Neural crest cell (in vitro differentiated cells): ENCODE measurements around the gene THBD. TPM values are rescaled to one million over a fixed set of nuclear protein-coding genes. Genes with fewer than 3 reads are reported as not detected.

Source experiments
- DNase-seq: peaks from one replicate; pipeline ENCODE4 v3.0.0; 2021; ENCODE audit warnings: low read depth, mixed read lengths, low spot score
- H3K27ac Mint-ChIP-seq: one replicate; pipeline ENCODE4 v1.8.0; 2021; ENCODE audit warnings: mild to moderate bottlenecking, mixed read lengths; ENCODE audit not compliant: unreplicated experiment
- H3K27me3 Mint-ChIP-seq: 2 replicates; pipeline ENCODE4 v1.8.0; 2021; ENCODE audit warnings: low read depth, mild to moderate bottlenecking, mixed read lengths
- H3K36me3 Mint-ChIP-seq: 2 replicates; pipeline ENCODE4 v1.8.0; 2021; ENCODE audit warnings: low read depth, mild to moderate bottlenecking, mixed read lengths
- H3K4me1 Mint-ChIP-seq: 2 replicates; pipeline ENCODE4 v1.8.0; 2021; ENCODE audit warnings: mixed read lengths
- H3K4me3 Mint-ChIP-seq: one replicate; pipeline ENCODE4 v1.8.0; 2021; ENCODE audit warnings: mild to moderate bottlenecking, mixed read lengths
- H3K9me3 Mint-ChIP-seq: 2 replicates; pipeline ENCODE4 v1.8.0; 2021; ENCODE audit warnings: mixed read lengths
- total RNA-seq: library from RNA; stranded (reverse); gene quantifications from 2 replicates; pipeline ENCODE4 v1.2.1, GENCODE V29; 2021
- TF ChIP-seq, protein P1 (sequence below): fragments of 200-600 bp; sonication (generic); conservative IDR thresholded peaks from 2 replicates; pipeline ENCODE4 v1.5.0; 2021; ENCODE audit warnings: antibody characterized with exemption, mild to moderate bottlenecking

The THBD gene
- total RNA-seq, 1 donor from 2014 or later = 0.12 TPM

GRCh38 chr20:23092384-23092756 is 42.9 kb upstream of the THBD start:
- TF ChIP-seq, protein P1, sequence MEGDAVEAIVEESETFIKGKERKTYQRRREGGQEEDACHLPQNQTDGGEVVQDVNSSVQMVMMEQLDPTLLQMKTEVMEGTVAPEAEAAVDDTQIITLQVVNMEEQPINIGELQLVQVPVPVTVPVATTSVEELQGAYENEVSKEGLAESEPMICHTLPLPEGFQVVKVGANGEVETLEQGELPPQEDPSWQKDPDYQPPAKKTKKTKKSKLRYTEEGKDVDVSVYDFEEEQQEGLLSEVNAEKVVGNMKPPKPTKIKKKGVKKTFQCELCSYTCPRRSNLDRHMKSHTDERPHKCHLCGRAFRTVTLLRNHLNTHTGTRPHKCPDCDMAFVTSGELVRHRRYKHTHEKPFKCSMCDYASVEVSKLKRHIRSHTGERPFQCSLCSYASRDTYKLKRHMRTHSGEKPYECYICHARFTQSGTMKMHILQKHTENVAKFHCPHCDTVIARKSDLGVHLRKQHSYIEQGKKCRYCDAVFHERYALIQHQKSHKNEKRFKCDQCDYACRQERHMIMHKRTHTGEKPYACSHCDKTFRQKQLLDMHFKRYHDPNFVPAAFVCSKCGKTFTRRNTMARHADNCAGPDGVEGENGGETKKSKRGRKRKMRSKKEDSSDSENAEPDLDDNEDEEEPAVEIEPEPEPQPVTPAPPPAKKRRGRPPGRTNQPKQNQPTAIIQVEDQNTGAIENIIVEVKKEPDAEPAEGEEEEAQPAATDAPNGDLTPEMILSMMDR = no peak
- Mint-ChIP-seq H3K4me1 (peaks cover 7% of the 10 kb centered on the region), H3K27ac (no peak overlapping the region), H3K36me3 (no peaks in the 10 kb centered on the region), H3K9me3 (no peaks in the 10 kb centered on the region), H3K4me3 (no peak overlapping the region), H3K27me3 (peaks cover 2% of the 10 kb centered on the region)
- no peak for DNase-seq

- no peak overlapping the region for H3K4me3 Mint-ChIP-seq
- TF ChIP-seq, protein P1 = no peak
- H3K27ac Mint-ChIP-seq = no peak overlapping the region
- no peak for DNase-seq
- H3K36me3 Mint-ChIP-seq = no peaks in the 10 kb centered on the region
- peaks cover 7% of the 10 kb centered on the region for H3K4me1 Mint-ChIP-seq
- H3K9me3 Mint-ChIP-seq = no peaks in the 10 kb centered on the region
- peaks cover 2% of the 10 kb centered on the region for H3K27me3 Mint-ChIP-seq
Observed at GRCh38 chr20:23091721-23092383, 42.4 kb upstream of the THBD start.

DNA sequence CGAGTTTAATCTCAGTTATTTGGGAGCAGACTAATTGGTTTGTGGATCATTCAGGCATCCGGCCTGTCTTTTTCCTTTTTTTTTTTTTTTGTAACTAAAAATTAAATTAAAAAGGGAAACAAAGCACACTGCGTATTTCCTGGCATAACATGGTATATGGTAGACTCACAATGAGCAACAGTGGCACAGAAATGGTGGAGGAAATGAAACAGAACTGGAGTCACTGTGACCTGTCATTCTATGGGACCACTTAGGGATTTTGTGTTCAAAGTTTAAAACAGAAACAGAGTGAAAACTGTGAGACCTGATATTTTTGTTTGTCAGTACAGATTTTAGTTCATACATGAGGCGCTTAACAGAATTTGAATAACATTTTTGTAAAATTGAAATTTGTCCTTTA is 41.4 kb upstream of the THBD start:
- peaks cover 15% of the 10 kb centered on the region for H3K4me1 Mint-ChIP-seq
- H3K4me3 Mint-ChIP-seq = no peak overlapping the region
- no peak for DNase-seq
- H3K9me3 Mint-ChIP-seq = no peaks in the 10 kb centered on the region
- peaks cover 2% of the 10 kb centered on the region for H3K27me3 Mint-ChIP-seq
- H3K27ac Mint-ChIP-seq = no peak overlapping the region
- no peaks in the 10 kb centered on the region for H3K36me3 Mint-ChIP-seq
- TF ChIP-seq, protein P1 = no peak

DNA sequence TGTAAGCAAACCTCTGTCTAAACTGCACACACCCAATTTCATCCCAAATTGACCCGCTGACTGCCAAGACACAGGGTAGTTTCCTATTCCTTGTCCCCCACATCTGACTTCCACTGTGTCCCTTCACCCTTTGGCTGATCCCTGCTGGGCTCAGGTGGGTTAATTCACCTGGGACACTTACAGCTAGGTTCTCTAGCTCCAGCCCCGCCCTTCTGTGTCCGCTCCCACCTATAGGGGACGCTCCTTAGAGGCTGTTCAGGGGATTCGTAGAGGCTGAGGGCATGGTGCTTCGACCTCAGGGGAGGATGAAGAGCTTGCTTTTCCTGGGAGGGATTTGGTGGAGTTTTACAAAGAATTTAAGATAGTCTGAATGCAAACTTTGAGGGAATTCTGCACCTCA is 40.7 kb upstream of the THBD start:
- Mint-ChIP-seq H3K9me3 (no peaks in the 10 kb centered on the region), H3K4me1 (peaks cover 15% of the 10 kb centered on the region), H3K27me3 (peaks cover 2% of the 10 kb centered on the region), H3K4me3 (no peak overlapping the region), H3K27ac (no peak overlapping the region), H3K36me3 (no peaks in the 10 kb centered on the region)
- no peak for DNase-seq
- TF ChIP-seq, protein P1 = no peak

DNA sequence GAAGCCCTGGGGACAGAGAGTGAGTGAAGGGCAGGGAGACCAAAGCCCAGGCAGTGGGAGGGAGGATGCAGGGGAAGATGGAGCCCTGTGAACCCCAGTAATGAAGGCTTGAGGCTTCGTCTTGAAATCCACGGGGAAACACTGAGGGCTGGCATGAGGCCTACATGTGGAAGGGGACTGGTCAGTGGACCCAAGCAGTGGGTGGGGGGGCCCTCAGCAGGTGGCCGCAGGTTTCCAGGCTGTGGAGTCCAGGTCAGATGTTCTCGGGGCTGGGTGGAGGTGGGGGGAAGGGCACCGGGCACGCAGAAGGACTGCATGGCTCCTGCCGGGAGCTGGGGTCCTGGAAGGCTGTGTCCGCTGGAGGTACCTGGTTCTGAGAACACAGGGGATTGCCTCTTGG is 39.4 kb upstream of the THBD start:
- DNase-seq = no peak
- no peaks in the 10 kb centered on the region for H3K36me3 Mint-ChIP-seq
- H3K4me1 Mint-ChIP-seq = peaks cover 15% of the 10 kb centered on the region
- H3K27me3 Mint-ChIP-seq = peaks cover 2% of the 10 kb centered on the region
- TF ChIP-seq, protein P1 = no peak
- H3K9me3 Mint-ChIP-seq = no peaks in the 10 kb centered on the region
- no peak overlapping the region for H3K27ac Mint-ChIP-seq
- no peak overlapping the region for H3K4me3 Mint-ChIP-seq
